GM21825 (cell line): ENCODE measurements around the gene GALNTL6.

Experiments used
- ATAC-seq: cut with Tn5 transposase; IDR thresholded peaks from one replicate; pipeline ENCODE4 v1.9.1; 2021; ENCODE audit warnings: mild to moderate bottlenecking, moderate library complexity; ENCODE audit not compliant: unreplicated experiment

Gene GALNTL6

DNA sequence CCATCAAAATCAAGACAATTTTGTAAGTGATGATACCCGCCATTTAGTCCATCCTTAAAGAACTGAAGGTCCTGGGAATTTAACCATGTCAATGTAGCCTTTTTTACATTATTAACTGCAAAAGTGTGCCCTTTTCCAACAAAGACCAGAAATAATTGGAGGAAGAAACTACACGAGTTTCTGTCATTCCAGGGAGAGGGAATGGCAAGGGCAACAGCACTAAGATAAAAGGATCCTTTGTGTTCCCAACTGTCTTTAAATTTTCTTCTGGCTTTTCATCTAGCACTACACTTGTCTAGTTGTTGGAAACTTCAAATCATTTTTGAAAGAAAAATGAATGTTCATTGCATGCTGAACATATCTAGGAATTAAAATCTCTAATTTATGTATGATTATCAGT lies 286.2 kb downstream of the GALNTL6 start:
- ATAC-seq, result no peak

DNA sequence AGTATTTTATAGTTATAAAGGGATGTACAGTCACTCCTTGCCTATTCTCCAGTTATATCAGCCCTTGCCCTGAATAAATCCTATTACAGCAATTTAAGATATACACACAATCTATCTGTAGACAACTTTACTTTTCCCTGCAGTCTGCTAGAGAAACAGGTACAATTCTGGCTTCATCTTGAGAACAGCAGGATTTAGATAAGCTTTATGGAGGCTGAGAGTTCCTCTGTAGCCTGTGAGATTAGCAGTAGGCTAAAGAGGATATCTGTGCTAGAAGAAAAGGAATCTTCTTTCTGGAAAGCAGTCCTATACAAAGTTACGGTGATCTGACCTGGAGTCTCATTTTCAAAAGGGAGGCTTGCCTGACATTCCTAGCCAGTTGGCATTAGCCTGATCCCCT lies 290.3 kb downstream of the GALNTL6 start:
- ATAC-seq, result no peak

- no peak for ATAC-seq
Measured at GRCh38 chr4:172104539-172104938, 291.3 kb downstream of the GALNTL6 start.

GRCh38 chr4:172105918-172106317 lies 292.7 kb downstream of the GALNTL6 start:
- no peak for ATAC-seq

- ATAC-seq, result no peak
Measured at GRCh38 chr4:172109466-172109865, 296.3 kb downstream of the GALNTL6 start.

DNA sequence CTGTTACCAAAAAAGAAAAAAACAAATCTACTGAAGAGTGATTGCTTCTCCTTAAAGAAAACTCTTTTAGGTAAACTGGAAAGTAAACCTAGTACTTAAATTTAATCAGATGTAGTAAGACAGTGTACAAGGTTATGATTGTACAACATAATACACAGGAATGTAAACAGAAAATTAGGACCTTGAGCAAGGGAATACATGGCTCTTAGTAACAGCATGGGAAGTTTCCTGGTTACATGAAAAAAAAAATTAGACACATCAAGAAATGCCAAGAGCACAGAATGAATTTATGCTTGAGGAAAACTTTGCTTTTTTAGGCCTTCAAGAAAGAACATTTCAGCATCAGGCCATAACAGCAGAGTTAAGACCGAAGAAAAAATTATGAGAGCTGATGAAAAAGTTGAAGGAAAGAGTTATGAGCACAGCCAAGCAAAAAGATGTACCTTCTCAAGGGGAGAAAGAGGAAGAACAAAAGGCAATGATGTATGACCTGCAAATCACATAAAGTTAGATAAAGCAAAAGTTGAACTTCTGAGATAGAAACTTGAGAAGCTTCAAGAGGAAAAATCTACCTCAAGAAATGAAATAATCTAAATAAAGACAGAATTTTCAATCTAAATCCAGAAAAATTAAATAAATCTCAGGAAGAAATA lies 311.6 kb downstream of the GALNTL6 start:
- ATAC-seq, result no peak

GRCh38 chr4:172125443-172125842 lies 312.2 kb downstream of the GALNTL6 start:
- ATAC-seq, result no peak

DNA sequence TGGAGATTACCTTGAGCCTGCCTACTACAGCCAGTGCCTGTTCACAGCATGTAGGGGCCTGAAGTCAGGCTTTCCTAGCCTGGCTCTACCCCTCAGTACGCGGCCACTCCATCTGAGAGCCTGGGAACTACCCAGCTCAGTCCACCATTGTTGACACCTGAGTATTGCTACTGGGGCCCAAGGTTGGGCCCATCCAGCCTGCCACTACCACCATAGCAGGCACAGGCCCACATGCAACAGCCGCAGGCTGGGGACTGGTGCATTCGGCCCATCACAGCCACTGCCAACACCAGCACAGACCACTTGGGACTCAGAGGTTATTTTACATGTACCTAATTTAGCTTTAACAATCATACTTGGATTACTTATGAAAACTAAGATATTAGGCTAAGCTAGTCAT lies 314.0 kb downstream of the GALNTL6 start:
- no peak for ATAC-seq

DNA sequence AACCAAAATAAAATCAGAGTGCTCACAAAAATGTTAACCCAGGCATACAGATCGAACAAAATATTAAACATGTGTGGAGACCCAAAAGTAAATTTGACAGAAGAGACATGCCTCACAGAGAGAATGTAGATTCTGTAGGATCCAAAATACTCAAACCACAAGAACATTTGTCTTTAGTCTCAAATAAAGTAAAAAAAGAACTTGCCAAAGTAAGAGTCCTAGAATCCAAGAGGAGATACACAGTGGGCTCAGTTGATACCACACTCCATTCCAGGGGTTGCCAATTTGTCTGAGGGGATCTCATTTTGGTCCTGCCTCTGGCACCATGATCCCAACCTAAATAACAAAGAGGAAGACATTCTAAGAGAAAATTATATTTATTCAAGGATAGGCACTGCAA lies 316.4 kb downstream of the GALNTL6 start:
- no peak for ATAC-seq

- ATAC-seq, result no peak
Measured at GRCh38 chr4:172134521-172134920, 321.3 kb downstream of the GALNTL6 start.

DNA sequence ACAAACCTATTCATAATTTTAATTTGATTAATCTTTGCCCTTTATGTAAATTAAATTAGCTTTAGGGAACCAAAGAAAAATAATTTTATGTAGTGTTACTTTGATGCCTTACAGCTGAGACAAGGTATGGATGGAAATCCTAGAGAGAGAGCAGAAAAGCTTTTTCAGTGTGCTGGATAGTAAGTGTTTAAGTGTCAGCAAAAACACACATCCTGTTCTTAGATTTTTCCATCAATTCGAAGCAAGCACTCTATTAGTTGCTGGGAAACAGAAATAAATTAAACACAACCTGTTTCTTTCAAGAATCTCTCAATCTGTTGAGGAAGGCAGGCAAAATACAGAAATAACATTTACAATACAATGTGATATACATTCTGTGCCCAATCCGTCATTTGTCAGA lies 327.8 kb downstream of the GALNTL6 start:
- ATAC-seq, result no peak

DNA sequence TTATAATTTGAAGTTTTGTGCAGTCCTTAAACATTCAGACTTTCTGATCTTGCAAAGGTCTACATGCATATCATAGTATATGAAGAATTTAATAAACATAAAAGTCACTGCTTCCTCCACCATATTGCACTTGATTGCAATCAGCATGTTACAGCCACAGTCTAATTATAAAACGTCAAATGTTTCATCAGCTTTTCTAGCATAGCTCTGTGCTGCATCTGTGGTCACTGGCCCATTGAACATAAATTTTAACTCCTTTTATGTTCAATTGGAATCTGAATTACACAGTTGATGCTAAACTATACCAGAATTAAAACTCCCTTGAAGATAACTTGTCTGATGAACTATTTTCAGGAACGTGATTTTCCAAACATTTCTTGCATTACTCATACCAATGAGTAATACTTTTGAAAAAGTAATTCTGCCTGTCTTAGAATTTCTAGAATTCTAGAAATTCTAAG lies 329.1 kb downstream of the GALNTL6 start:
- no peak for ATAC-seq

DNA sequence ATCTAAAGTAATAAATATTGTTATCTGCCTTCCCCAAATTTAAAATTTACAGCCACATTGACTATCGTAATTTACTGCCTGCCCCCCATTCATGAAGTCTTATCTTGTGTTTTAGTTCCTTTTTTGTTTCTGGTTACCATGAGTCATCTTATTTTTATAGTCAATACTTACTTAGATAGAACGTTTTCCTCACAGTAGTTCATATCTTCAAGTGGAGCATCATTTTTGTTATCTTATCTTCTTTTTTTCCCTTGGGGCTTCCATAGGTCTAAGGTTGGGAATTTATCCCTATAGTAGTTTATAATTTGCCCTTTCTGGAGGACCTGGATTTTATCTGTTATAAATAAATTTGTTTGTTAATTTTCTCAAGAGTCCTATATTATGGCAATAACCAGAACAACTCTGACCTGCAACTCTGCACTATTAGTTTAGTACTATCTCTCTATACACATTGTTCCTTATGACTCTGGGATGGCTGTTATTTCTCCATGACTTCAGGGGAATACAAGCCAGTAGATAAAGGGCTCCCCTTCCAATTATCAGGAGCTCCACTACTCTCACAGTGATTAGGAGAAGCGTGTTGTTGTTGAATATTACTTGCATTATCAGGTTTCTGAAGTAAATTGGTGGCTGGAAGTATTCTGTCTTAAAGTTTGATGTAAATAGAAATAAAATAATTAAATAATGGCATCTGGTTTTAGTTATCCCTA lies 330.6 kb downstream of the GALNTL6 start:
- no peak for ATAC-seq

GRCh38 chr4:172147687-172148086 lies 334.5 kb downstream of the GALNTL6 start:
- ATAC-seq, result no peak

- ATAC-seq, result no peak
Measured at GRCh38 chr4:172149329-172149728, 336.1 kb downstream of the GALNTL6 start.

GRCh38 chr4:172152284-172152683 lies 339.1 kb downstream of the GALNTL6 start:
- ATAC-seq, result no peak

- ATAC-seq, result no peak
Measured at GRCh38 chr4:172153719-172154118, 340.5 kb downstream of the GALNTL6 start.

- ATAC-seq, result no peak
Measured at GRCh38 chr4:172155838-172156345, 342.7 kb downstream of the GALNTL6 start.

- ATAC-seq, result no peak
Measured at GRCh38 chr4:172157946-172158345, 344.7 kb downstream of the GALNTL6 start.

- no peak for ATAC-seq
Measured at GRCh38 chr4:172163215-172163614, 350.0 kb downstream of the GALNTL6 start.

DNA sequence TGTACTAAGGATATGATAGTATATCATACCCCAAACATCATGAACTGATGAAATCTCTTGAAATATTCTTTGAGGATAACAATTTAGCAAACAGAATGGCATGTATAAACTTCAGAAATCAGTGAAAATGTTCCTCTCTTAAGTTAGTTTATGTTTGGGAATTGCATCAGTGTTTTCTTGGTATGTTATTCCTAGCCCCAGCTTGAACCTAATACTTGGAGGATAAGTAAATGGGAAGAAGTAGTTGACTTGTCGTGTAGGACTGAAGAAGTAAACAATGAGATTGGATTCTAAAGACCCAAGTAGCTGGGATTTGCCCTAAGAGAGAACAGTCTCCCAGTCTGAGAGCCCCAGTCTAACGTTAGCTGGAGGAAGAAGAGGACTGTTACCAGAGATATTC lies 355.7 kb downstream of the GALNTL6 start:
- ATAC-seq, result no peak

DNA sequence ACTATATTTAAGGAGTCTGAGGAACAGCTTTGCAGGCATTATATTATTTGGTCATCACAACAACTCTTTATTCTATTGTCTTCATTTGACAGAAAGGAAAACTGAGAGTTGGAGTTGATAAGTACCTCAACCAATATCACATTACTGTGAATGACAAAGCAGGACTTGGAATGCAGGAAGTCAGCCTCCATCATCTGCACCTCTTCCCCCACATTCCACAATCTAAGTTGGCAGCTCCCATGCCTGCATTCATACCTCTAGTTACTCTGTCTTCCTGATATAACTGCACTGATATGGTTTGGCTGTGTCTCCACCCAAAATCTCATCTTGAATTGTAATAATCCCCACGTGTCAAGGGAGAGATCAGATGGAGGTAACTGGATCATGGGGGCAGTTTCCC lies 356.7 kb downstream of the GALNTL6 start:
- ATAC-seq, result no peak
